Pancreas (tissue), 10 donors: Measurements from ENCODE around the gene PADI3. TPM values are rescaled to one million over a fixed set of nuclear protein-coding genes. Genes with fewer than 3 reads are reported as not detected.
A peak's percentile ranks its signal among the peaks of the same experiment; 100 is the strongest.

Source experiments
- ATAC-seq, 4 donors: fragments of 200-7000 bp; cut with Tn5 transposase; one replicate each; pipeline versions ENCODE4 v1.8.0 to v1.9.1; 2020; ENCODE audit warnings: mild to moderate bottlenecking in 4 of 4, moderate library complexity in 4 of 4
- DNase-seq, 6 donors: peaks; one replicate each; pipeline ENCODE4 v3.0.0-alpha.2; 2020
- FAIRE-seq: peaks from 2 replicates; lab custom pipeline; 2012; peaks lifted over from hg19 to GRCh38; lab: Jason Lieb, UNC
- H3K27ac ChIP-seq, 4 donors: fragments of 200-600 bp; sonication (generic); 1 replicate in 3 of 4; 2 replicates in 1 of 4; pipeline versions ENCODE4 v1.5.0 to v1.8.0; 2020
- H3K27me3 ChIP-seq, 4 donors: fragments of 200-600 bp; one replicate each; pipeline ENCODE4 v1.8.0; 2021
- H3K36me3 ChIP-seq, 3 donors: fragments of 200-600 bp; sonication (generic) in 1 of 3; one replicate each; pipeline versions ENCODE4 v1.5.0 to v1.8.0; 2020 to 2021
- H3K4me1 ChIP-seq, 3 donors: fragments of 200-600 bp; one replicate each; pipeline ENCODE4 v1.8.0; 2021
- H3K4me3 ChIP-seq, 4 donors: fragments of 200-600 bp; sonication (generic) in 2 of 4; one replicate each; pipeline versions ENCODE4 v1.5.0 to v1.8.0; 2020 to 2021
- H3K9me3 ChIP-seq, 4 donors: fragments of 200-600 bp; one replicate each; pipeline ENCODE4 v1.8.0; 2021
- CTCF ChIP-seq, 4 donors: fragments of 200-600 bp; sonication (generic) in 3 of 4; IDR thresholded peaks; one replicate each; pipeline versions ENCODE4 v1.5.0 to v1.8.0; 2021; ENCODE audit warnings: antibody characterized with exemption in 4 of 4
- WGBS, 2 donors: extraction: QIAGEN DNeasy Blood & Tissue Kit; methylation state at CpG; one replicate each; pipeline ENCODE4 v1.1.7; 2013; 5-methylcytosine and 5-hydroxymethylcytosine counted together
- intact Hi-C, 3 donors: fragments of 100-400 bp; cut with DNase I; formaldehyde crosslinking; loops; one replicate each; pipeline versions ENCODE4 v1.11.1 to v1.14.2; 2022
- polyA plus RNA-seq, 2 donors: library from polyadenylated mRNA; stranded (reverse); fragments of 200-250 nt; gene quantifications; one replicate each; pipeline ENCODE4 v1.2.3, GENCODE V29; 2013
- total RNA-seq, 6 donors: library from RNA; stranded (reverse); fragmentation: NEBNext Ultra II Directional in 4 of 6; extraction: Animal tissue kit (Norgen Biotek cat#: 25700) in 4 of 6; gene quantifications; one replicate each; pipeline versions ENCODE4 v1.2.1 to v1.2.4, GENCODE V29; 2021 to 2023
- donor health status: healthy with polysubstance abuse.
- donor health status: DM: no; HTN: no; CAD: no; lungs with moderate emphysema.
- donor health status: DM: no; HTN: no; CAD: no.
- donor health status: control.
- donor health status: control.
- donor health status: Bipolar disorder and iron deficiency.
- donor health status: DM: yes; HTN: yes; CAD: no.
- donor health status: DM: no; HTN: no; CAD: no.
- donor health status: DM: no; HTN: no; CAD: no.
- donor health status: DM: yes; HTN: yes; CAD: no.

The PADI3 gene
- total and polyA plus RNA-seq, 8 donors, result not detected

GRCh38 chr1:17201201-17202021 lies 47.5 kb upstream of the PADI3 start:
- H3K9me3 ChIP-seq, result no peaks in the 10 kb centered on the region
- ATAC-seq (no peak), FAIRE-seq (no peak), DNase-seq (peak in 1 of 6 donors; percentile 22)
- H3K4me3 ChIP-seq, result no peak overlapping the region
- WGBS, 2 donors, result 72 to 75% methylated on average over 9 of the region's 9 CpGs
- no peak for TF ChIP-seq CTCF (IDR thresholded peaks at IDR 0.05)
- H3K4me1 ChIP-seq, result no peaks in the 10 kb centered on the region
- no peaks in the 10 kb centered on the region for H3K27me3 ChIP-seq
- H3K27ac ChIP-seq, result no peak overlapping the region
- H3K36me3 ChIP-seq, result no peaks in the 10 kb centered on the region
- intact Hi-C loops, result no loop called here

DNA sequence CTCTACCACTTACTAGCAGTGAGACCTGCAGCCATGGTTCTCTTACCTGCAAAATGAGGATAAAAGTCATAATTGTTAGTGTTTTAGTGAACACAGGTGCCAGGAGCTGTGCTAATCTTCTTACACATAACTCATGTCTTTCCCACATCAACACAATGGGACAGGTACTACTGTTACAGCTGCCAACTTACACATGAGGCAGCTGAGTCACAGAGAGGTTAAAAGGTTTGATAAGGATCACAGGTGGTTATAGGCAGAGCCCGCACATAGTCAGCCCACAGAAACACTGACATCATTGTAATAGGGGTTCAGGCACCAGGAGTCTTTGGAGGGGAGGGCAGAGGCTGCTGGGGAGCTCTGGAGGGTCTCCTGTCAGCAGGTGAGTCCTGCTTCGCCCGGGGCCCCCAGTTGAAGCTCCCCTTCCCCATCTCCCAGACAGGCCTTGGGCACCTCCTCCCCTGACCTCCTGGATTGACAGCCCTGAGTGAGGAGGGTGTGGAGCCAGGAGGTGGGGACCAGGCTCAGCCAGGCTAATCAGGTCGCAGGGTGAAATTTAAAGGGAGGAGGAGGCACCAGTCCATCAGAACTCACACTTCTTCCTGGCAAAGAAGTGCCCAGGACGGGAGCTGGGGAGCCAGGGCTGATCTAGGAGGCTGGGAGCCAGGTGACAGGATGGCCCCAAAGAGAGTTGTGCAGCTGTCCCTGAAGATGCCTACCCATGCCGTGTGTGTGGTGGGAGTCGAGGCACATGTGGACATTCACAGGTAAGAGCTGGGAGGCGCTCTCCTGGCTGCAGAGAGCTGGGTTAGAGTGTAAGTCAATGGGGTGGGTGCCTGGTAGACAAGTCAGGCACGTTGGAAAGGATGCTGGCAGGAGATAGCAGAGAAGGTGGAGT lies 44.1 kb upstream of the PADI3 start, which contains the start of gene PADI1:
PADI1 (plus strand) TSS at position 583 of the 895 bp plus-strand sequence; CDS start at position 673, 90 bp downstream.
- WGBS, 2 donors, result 54 to 68% methylated on average over 9 of the region's 9 CpGs
- Histone ChIP-seq H3K4me1 (no peaks in the 10 kb centered on the region), H3K9me3 (no peaks in the 10 kb centered on the region), H3K27me3 (no peaks in the 10 kb centered on the region), H3K36me3 (no peaks in the 10 kb centered on the region), H3K4me3 (no peak within 1 kb of the TSS), H3K27ac (no peak within 1 kb of the TSS)
- FAIRE-seq, result no peak
- DNase-seq, result peak in 1 of 6 donors; percentile 27
- ATAC-seq, result no peak
- intact Hi-C loops, result no loop called here
- no peak for TF ChIP-seq CTCF (IDR thresholded peaks at IDR 0.05)

GRCh38 chr1:17205652-17206051 lies 43.2 kb upstream of the PADI3 start:
- FAIRE-seq (no peak), DNase-seq (no peak), ATAC-seq (no peak)
- TF ChIP-seq CTCF (IDR thresholded peaks at IDR 0.05), result no peak
- Histone ChIP-seq H3K9me3 (no peaks in the 10 kb centered on the region), H3K27ac (no peak overlapping the region), H3K4me3 (no peak overlapping the region), H3K36me3 (no peaks in the 10 kb centered on the region), H3K4me1 (no peaks in the 10 kb centered on the region), H3K27me3 (no peaks in the 10 kb centered on the region)
- intact Hi-C loops, result no loop called here
- 80 to 85% methylated on average over 7 of the region's 7 CpGs for WGBS, 2 donors

DNA sequence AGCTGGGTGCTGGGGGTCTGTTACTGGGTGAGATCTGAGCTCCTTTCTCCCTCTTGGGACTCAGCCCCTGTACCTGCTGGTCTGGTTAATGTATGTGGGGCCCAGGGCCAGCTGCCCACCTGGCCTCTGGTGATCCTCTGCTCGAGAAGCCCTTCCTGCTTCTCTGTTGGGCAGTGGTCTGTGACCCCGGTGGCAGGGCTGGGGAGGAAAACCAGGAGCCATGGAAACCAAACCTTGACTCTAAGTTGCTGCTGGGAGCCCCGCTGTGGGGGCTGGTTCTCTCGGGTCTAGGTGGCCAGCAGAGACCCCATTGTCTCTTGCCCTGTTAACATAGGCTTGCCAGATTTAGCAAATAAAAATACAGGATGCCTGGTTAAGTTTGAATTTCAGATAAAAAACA lies 42.7 kb upstream of the PADI3 start:
- Histone ChIP-seq H3K27me3 (no peaks in the 10 kb centered on the region), H3K4me1 (no peaks in the 10 kb centered on the region), H3K4me3 (no peak overlapping the region), H3K9me3 (no peaks in the 10 kb centered on the region), H3K36me3 (no peaks in the 10 kb centered on the region), H3K27ac (no peak overlapping the region)
- WGBS, 2 donors, result 54 to 66% methylated on average over 4 of the region's 4 CpGs
- FAIRE-seq (no peak), DNase-seq (no peak), ATAC-seq (no peak)
- no peak for TF ChIP-seq CTCF (IDR thresholded peaks at IDR 0.05)
- intact Hi-C loops, result no loop called here
